Osteocyte (in vitro differentiated cells): ENCODE data around the gene PCSK6. TPM values are rescaled to one million over a fixed set of nuclear protein-coding genes. Genes with fewer than 3 reads are reported as not detected.

Experiments used
- DNase-seq: peaks from one replicate; pipeline ENCODE4 v3.0.0; 2021; ENCODE audit warnings: mixed read lengths; ENCODE audit not compliant: unreplicated experiment; ENCODE audit errors: extremely low spot score
- H3K27ac Mint-ChIP-seq: one replicate; pipeline ENCODE4 v1.8.0; 2021; ENCODE audit warnings: mild to moderate bottlenecking, mixed read lengths; ENCODE audit not compliant: unreplicated experiment
- H3K27me3 Mint-ChIP-seq: one replicate; pipeline ENCODE4 v1.8.0; 2021; ENCODE audit warnings: mixed read lengths; ENCODE audit not compliant: unreplicated experiment
- H3K36me3 Mint-ChIP-seq: one replicate; pipeline ENCODE4 v1.8.0; 2021; ENCODE audit warnings: mixed read lengths; ENCODE audit not compliant: unreplicated experiment
- H3K4me1 Mint-ChIP-seq: one replicate; pipeline ENCODE4 v1.8.0; 2021; ENCODE audit warnings: mixed read lengths; ENCODE audit not compliant: unreplicated experiment
- H3K4me3 Mint-ChIP-seq: one replicate; pipeline ENCODE4 v1.8.0; 2021; ENCODE audit warnings: mild to moderate bottlenecking, moderate library complexity, mixed read lengths; ENCODE audit not compliant: unreplicated experiment
- H3K9me3 Mint-ChIP-seq: one replicate; pipeline ENCODE4 v1.8.0; 2021; ENCODE audit warnings: mixed read lengths; ENCODE audit not compliant: unreplicated experiment
- total RNA-seq: library from RNA; stranded (reverse); gene quantifications from 2 replicates; pipeline ENCODE4 v1.2.1, GENCODE V29; 2021
- TF ChIP-seq, protein P1 (sequence below): fragments of 200-600 bp; sonication (generic); IDR thresholded peaks from 2 replicates; pipeline ENCODE4 v1.5.0; 2021; ENCODE audit warnings: antibody characterized with exemption, mild to moderate bottlenecking, moderate library complexity

PCSK6 gene
- total RNA-seq, 1 donor from 2014 or later = 0.43 TPM

- TF ChIP-seq, protein P1, sequence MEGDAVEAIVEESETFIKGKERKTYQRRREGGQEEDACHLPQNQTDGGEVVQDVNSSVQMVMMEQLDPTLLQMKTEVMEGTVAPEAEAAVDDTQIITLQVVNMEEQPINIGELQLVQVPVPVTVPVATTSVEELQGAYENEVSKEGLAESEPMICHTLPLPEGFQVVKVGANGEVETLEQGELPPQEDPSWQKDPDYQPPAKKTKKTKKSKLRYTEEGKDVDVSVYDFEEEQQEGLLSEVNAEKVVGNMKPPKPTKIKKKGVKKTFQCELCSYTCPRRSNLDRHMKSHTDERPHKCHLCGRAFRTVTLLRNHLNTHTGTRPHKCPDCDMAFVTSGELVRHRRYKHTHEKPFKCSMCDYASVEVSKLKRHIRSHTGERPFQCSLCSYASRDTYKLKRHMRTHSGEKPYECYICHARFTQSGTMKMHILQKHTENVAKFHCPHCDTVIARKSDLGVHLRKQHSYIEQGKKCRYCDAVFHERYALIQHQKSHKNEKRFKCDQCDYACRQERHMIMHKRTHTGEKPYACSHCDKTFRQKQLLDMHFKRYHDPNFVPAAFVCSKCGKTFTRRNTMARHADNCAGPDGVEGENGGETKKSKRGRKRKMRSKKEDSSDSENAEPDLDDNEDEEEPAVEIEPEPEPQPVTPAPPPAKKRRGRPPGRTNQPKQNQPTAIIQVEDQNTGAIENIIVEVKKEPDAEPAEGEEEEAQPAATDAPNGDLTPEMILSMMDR = no peak
- no peaks in the 10 kb centered on the region for H3K4me1 Mint-ChIP-seq
- no peaks in the 10 kb centered on the region for H3K9me3 Mint-ChIP-seq
- H3K4me3 Mint-ChIP-seq = no peak overlapping the region
- H3K36me3 Mint-ChIP-seq = no peaks in the 10 kb centered on the region
- no peak overlapping the region for H3K27ac Mint-ChIP-seq
- DNase-seq = peak; percentile 75
- peaks cover 40% of the 10 kb centered on the region for H3K27me3 Mint-ChIP-seq
Measured at GRCh38 chr15:101498717-101499480, 9.4 kb upstream of the PCSK6 start.

GRCh38 chr15:101498076-101498716 is 8.7 kb upstream of the PCSK6 start:
- no peak overlapping the region for H3K27ac Mint-ChIP-seq
- H3K9me3 Mint-ChIP-seq = no peaks in the 10 kb centered on the region
- H3K4me3 Mint-ChIP-seq = no peak overlapping the region

GRCh38 chr15:101497484-101498034 is 8.1 kb upstream of the PCSK6 start:
- peak; percentile 67 for DNase-seq
- H3K9me3 Mint-ChIP-seq = no peaks in the 10 kb centered on the region
- TF ChIP-seq, protein P1 = no peak
- H3K27me3 Mint-ChIP-seq = peaks cover 49% of the 10 kb centered on the region
- H3K4me3 Mint-ChIP-seq = no peak overlapping the region
- no peak overlapping the region for H3K27ac Mint-ChIP-seq
- H3K4me1 Mint-ChIP-seq = no peaks in the 10 kb centered on the region
- no peaks in the 10 kb centered on the region for H3K36me3 Mint-ChIP-seq

More at GRCh38 chr15:101498076-101498716, 8.7 kb upstream of the PCSK6 start:
- TF ChIP-seq, protein P1 = no peak
- DNase-seq = peak; percentile 77
- H3K36me3 Mint-ChIP-seq = no peaks in the 10 kb centered on the region
- H3K4me1 Mint-ChIP-seq = no peaks in the 10 kb centered on the region
- peaks cover 46% of the 10 kb centered on the region for H3K27me3 Mint-ChIP-seq

DNA sequence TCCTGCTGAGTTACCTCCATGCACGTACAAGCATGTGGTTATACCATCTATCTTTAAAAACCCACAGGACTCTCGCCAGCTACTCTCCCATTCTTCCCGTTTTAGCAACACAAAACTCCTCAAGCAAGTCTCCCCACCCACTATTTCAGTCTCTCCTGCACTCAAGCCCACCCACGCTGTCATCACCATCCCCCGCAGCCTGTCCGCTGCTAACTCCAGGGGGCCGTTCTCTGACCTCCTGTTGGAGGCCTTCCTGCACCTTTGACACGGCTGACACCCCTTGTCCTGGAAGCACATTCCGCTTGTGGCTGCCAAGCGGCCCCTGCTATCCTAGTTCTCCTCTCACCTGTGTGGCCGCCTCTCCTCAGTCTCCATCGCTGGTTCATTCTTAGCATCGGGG is 7.5 kb upstream of the PCSK6 start:
- Mint-ChIP-seq H3K4me3 (no peak overlapping the region), H3K9me3 (no peaks in the 10 kb centered on the region), H3K27me3 (peaks cover 54% of the 10 kb centered on the region), H3K4me1 (no peaks in the 10 kb centered on the region), H3K36me3 (no peaks in the 10 kb centered on the region), H3K27ac (no peak overlapping the region)
- TF ChIP-seq, protein P1 = no peak
- peak; percentile 66 for DNase-seq
